Endothelial cell of umbilical vein (primary cell): Measurements from ENCODE around the gene AK4. TPM values are rescaled to one million over a fixed set of nuclear protein-coding genes. Genes with fewer than 3 reads are reported as not detected.
A peak's percentile ranks its signal among the peaks of the same experiment; 100 is the strongest.

Experiments
- BruUV-seq: library from RNA; stranded (reverse); fragments of 400-500 nt; replicated peaks from 2 replicates; lab custom pipeline; 2021; lab: Mats Ljungman, UMichigan
- CTCF ChIA-PET: fragments of 300-600, 350-600 bp; sonication (Branson Sonifier 250); formaldehyde crosslinking; loops from one replicate; lab custom pipeline; 2021; ENCODE audit warnings: antibody characterized with exemption, inconsistent platforms; lab: Charles Lee
- POLR2A ChIA-PET: fragments of 300-600, 350-600 bp; sonication (Branson Sonifier 250); formaldehyde crosslinking; loops from one replicate; lab custom pipeline; 2021; ENCODE audit warnings: antibody characterized with exemption, inconsistent platforms; lab: Charles Lee
- DNase-seq: peaks from one replicate; pipeline ENCODE4 v3.0.0-alpha.2; 2011; ENCODE audit warnings: low read depth, low spot score
- FAIRE-seq: peaks from 2 replicates; lab custom pipeline; 2011; peaks lifted over from hg19 to GRCh38; lab: Jason Lieb, UNC
- H2AFZ ChIP-seq: 2 replicates; pipeline ENCODE4 v1.6.0; 2012; ENCODE audit warnings: low read depth, low read length, control low read depth, inconsistent platforms
- H3K27ac ChIP-seq: 2 replicates; pipeline ENCODE4 v1.5.1; 2011; ENCODE audit warnings: low read depth, mild to moderate bottlenecking, control low read depth, low read length, moderate library complexity; ENCODE audit not compliant: insufficient read depth
- H3K27me3 ChIP-seq, 2 experiments: 2 replicates each; pipeline versions ENCODE4 v1.6.0 to v1.6.1; 2011; ENCODE audit warnings: low read length in 2 of 2, mixed read lengths in 1 of 2; ENCODE audit not compliant: control insufficient read depth in 2 of 2, insufficient read depth in 2 of 2
- H3K36me3 ChIP-seq, 2 experiments: 2 replicates in 1 of 2; 3 replicates in 1 of 2; pipeline ENCODE4 v1.5.1; 2011; ENCODE audit warnings: low read length in 2 of 2, mild to moderate bottlenecking in 1 of 2, moderate library complexity in 1 of 2; ENCODE audit not compliant: control insufficient read depth in 2 of 2, insufficient read depth in 2 of 2; ENCODE audit errors: extremely low read depth in 1 of 2
- H3K4me1 ChIP-seq: 3 replicates; pipeline ENCODE4 v1.5.1; 2011; ENCODE audit warnings: mild to moderate bottlenecking, low read length; ENCODE audit not compliant: control insufficient read depth, insufficient read depth; ENCODE audit errors: extremely low read depth
- H3K4me2 ChIP-seq: 2 replicates; pipeline ENCODE4 v1.6.1; 2011; ENCODE audit warnings: low read length, control low read depth, mixed read lengths; ENCODE audit not compliant: insufficient read depth
- H3K4me3 ChIP-seq, 3 experiments: fragments of 200-600 bp in 1 of 3; sonication (generic), shearing (Covaris generic) in 1 of 3; replicated peaks in 1 of 3; 2 replicates each; pipeline ENCODE4 v1.5.1; 2011 to 2016; ENCODE audit warnings: control low read depth in 3 of 3, low read length in 3 of 3, mild to moderate bottlenecking in 2 of 3, inconsistent platforms in 1 of 3, low read depth in 1 of 3, moderate library complexity in 1 of 3; ENCODE audit not compliant: insufficient read depth in 1 of 3
- H3K79me2 ChIP-seq: 2 replicates; pipeline ENCODE4 v1.6.0; 2012; ENCODE audit warnings: low read length, inconsistent platforms; ENCODE audit not compliant: control insufficient read depth, insufficient read depth
- H3K9ac ChIP-seq: replicated peaks from 2 replicates; pipeline ENCODE3; 2011; ENCODE audit warnings: low read length, control low read depth; ENCODE audit not compliant: insufficient read depth; ENCODE audit errors: extremely low read depth
- H3K9me1 ChIP-seq: replicated peaks from 3 replicates; pipeline ENCODE4 v1.6.0; 2011; ENCODE audit warnings: mild to moderate bottlenecking, low read length; ENCODE audit not compliant: control insufficient read depth, insufficient read depth; ENCODE audit errors: extremely low read depth
- H3K9me3 ChIP-seq: replicated peaks from 2 replicates; pipeline ENCODE4 v1.5.1; 2012; ENCODE audit warnings: low read length, inconsistent platforms; ENCODE audit not compliant: control insufficient read depth, insufficient read depth
- H4K20me1 ChIP-seq: replicated peaks from 2 replicates; pipeline ENCODE3; 2011; ENCODE audit warnings: mild to moderate bottlenecking, low read length; ENCODE audit not compliant: control insufficient read depth, insufficient read depth; ENCODE audit errors: extremely low read depth
- EZH2 ChIP-seq: IDR thresholded peaks from 2 replicates; pipeline ENCODE4 v1.6.1; 2012; ENCODE audit warnings: borderline replicate concordance, low read depth, mild to moderate bottlenecking, moderate library complexity, low read length, inconsistent platforms; ENCODE audit not compliant: severe bottlenecking
- FOS ChIP-seq: IDR thresholded peaks from 2 replicates; pipeline ENCODE4 v1.6.1; 2011; ENCODE audit warnings: mild to moderate bottlenecking, low read length, moderate library complexity, borderline replicate concordance; ENCODE audit not compliant: insufficient read depth
- GATA2 ChIP-seq: IDR thresholded peaks from 2 replicates; pipeline ENCODE4 v1.7.0; 2011; ENCODE audit warnings: low read depth, mild to moderate bottlenecking, moderate library complexity, mixed read lengths, low read length; ENCODE audit not compliant: insufficient read length, insufficient read depth
- JUN ChIP-seq: IDR thresholded peaks from 2 replicates; pipeline ENCODE4 v1.6.1; 2011; ENCODE audit warnings: borderline replicate concordance, low read depth; ENCODE audit not compliant: insufficient read length, insufficient read depth
- MAX ChIP-seq: IDR thresholded peaks from 2 replicates; pipeline ENCODE4 v1.6.1; 2011; ENCODE audit not compliant: insufficient read depth, insufficient read length
- MYC ChIP-seq: IDR thresholded peaks from one replicate; pipeline ENCODE4 v1.6.1; 2011; ENCODE audit warnings: mild to moderate bottlenecking, low read depth, low read length
- POLR2A ChIP-seq: IDR thresholded peaks from 2 replicates; pipeline ENCODE4 v1.6.1; 2012; ENCODE audit warnings: low read depth, mild to moderate bottlenecking, control low read depth, low read length
- POLR2AphosphoS5 ChIP-seq: IDR thresholded peaks from 2 replicates; pipeline ENCODE4 v1.6.1; 2012; ENCODE audit warnings: low read depth, mild to moderate bottlenecking, control low read depth, low read length, moderate library complexity; ENCODE audit not compliant: insufficient read depth
- dilution Hi-C: fragments of 300-500 bp; cut with MboI; formaldehyde crosslinking; loops from one replicate; pipeline ENCODE4 v1.15.0; 2019; ENCODE audit warnings: low sequenced_read_pairs; ENCODE audit not compliant: extremely low pct_ligation_motif_present
- intact Hi-C: fragments of 100-400 bp; cut with micrococcal nuclease; formaldehyde crosslinking; loops from one replicate; pipeline ENCODE4 v1.10.0; 2022
- polyA plus RNA-seq, 4 experiments: library from polyadenylated mRNA; depleted of rRNA in 3 of 4; stranded (reverse) in 3 of 4; unstranded in 1 of 4; fragments of >200 nt; gene quantifications; 2 replicates each; pipeline versions ENCODE4 v1.2.1 to v1.2.3, GENCODE V29; 2011 to 2012; ENCODE audit warnings: missing spikeins in 1 of 4
- total RNA-seq: library from RNA; stranded (reverse); gene quantifications from 2 replicates; pipeline ENCODE4 v1.2.3, GENCODE V29; 2021
- TF ChIP-seq, protein P1 (sequence below), 2 donors: IDR thresholded peaks; 1 replicate in 1 of 2; 2 replicates in 1 of 2; pipeline ENCODE4 v1.5.1; 2011; ENCODE audit warnings: low read length in 2 of 2, mild to moderate bottlenecking in 2 of 2, moderate library complexity in 2 of 2, control low read depth in 1 of 2, inconsistent platforms in 1 of 2, low read depth in 1 of 2; ENCODE audit not compliant: insufficient read depth in 1 of 2; ENCODE audit errors: extremely low read depth in 1 of 2

The AK4 gene
- total and polyA plus RNA-seq, 2 donors (not counting 3 experiments of a cell fraction or from before 2014, with no cell fraction given): 2.2 to 5.6 TPM

GRCh38 chr1:65170511-65171142, 22.6 kb downstream of the AK4 start:
- no peak overlapping the region for H3K9ac ChIP-seq
- H3K27ac ChIP-seq: no peak overlapping the region
- no peak for FAIRE-seq
- H3K9me3 ChIP-seq: no peaks in the 10 kb centered on the region
- dilution Hi-C loops: no loop called here
- no peaks in the 10 kb centered on the region for H3K27me3 ChIP-seq
- no TSS peak for BruUV-seq
- ChIA-PET POLR2A (no interaction called here), CTCF (no interaction called here)
- DNase-seq: no peak
- intact Hi-C loops: no loop called here
- no peak for TF ChIP-seq POLR2A
- no peak for TF ChIP-seq FOS
- TF ChIP-seq EZH2: no peak
- no peak for TF ChIP-seq POLR2AphosphoS5
- TF ChIP-seq, protein P1, sequence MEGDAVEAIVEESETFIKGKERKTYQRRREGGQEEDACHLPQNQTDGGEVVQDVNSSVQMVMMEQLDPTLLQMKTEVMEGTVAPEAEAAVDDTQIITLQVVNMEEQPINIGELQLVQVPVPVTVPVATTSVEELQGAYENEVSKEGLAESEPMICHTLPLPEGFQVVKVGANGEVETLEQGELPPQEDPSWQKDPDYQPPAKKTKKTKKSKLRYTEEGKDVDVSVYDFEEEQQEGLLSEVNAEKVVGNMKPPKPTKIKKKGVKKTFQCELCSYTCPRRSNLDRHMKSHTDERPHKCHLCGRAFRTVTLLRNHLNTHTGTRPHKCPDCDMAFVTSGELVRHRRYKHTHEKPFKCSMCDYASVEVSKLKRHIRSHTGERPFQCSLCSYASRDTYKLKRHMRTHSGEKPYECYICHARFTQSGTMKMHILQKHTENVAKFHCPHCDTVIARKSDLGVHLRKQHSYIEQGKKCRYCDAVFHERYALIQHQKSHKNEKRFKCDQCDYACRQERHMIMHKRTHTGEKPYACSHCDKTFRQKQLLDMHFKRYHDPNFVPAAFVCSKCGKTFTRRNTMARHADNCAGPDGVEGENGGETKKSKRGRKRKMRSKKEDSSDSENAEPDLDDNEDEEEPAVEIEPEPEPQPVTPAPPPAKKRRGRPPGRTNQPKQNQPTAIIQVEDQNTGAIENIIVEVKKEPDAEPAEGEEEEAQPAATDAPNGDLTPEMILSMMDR (IDR thresholded peaks at IDR 0.05; ENCODE audit: extremely low read depth in 1 of 2, insufficient read depth in 1 of 2, low read depth in 1 of 2, low read length in 2 of 2): no peak
- TF ChIP-seq GATA2: no peak
- no peak for TF ChIP-seq MAX
- TF ChIP-seq JUN: no peak
- TF ChIP-seq MYC: no peak
- peak overlapping the region; percentile 50 for H2AFZ ChIP-seq
- no peaks in the 10 kb centered on the region for H3K79me2 ChIP-seq
- no peaks in the 10 kb centered on the region for H4K20me1 ChIP-seq
- no peaks in the 10 kb centered on the region for H3K36me3 ChIP-seq
- no peak overlapping the region for H3K4me3 ChIP-seq
- H3K4me1 ChIP-seq: no peaks in the 10 kb centered on the region
- no peak overlapping the region for H3K4me2 ChIP-seq
- no peaks in the 10 kb centered on the region for H3K9me1 ChIP-seq
